ENCODE results near the gene AIMP1.

DNA sequence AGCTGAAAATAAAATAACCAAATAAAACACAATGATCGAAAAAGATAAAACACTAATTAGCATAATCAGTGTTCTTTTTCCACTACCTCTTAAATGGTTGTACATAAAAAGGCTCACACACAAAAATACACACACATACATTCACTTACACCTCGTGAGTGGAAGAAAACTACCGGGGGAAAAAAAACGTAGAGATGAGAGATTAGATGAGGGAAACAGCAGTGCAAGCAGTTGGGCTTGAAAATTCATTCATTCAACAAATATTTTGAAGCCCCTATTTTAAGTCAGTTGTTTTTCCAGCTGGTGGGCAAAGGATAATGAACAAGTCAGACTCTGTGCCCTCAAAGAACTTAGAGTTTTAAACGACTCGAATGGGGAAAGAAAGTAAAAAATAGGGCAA, 1.4 kb upstream of the AIMP1 start:
- TF ChIP-seq, protein P1, sequence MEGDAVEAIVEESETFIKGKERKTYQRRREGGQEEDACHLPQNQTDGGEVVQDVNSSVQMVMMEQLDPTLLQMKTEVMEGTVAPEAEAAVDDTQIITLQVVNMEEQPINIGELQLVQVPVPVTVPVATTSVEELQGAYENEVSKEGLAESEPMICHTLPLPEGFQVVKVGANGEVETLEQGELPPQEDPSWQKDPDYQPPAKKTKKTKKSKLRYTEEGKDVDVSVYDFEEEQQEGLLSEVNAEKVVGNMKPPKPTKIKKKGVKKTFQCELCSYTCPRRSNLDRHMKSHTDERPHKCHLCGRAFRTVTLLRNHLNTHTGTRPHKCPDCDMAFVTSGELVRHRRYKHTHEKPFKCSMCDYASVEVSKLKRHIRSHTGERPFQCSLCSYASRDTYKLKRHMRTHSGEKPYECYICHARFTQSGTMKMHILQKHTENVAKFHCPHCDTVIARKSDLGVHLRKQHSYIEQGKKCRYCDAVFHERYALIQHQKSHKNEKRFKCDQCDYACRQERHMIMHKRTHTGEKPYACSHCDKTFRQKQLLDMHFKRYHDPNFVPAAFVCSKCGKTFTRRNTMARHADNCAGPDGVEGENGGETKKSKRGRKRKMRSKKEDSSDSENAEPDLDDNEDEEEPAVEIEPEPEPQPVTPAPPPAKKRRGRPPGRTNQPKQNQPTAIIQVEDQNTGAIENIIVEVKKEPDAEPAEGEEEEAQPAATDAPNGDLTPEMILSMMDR (IDR thresholded peaks at IDR 0.05), result no peak
- TF ChIP-seq ZFX (IDR thresholded peaks at IDR 0.05; ENCODE audit: borderline replicate concordance), result no peak

All from 22Rv1 (cell line).